ENCODE data around the gene TP53I11.
A peak's percentile ranks its signal among the peaks of the same experiment; 100 is the strongest.

TP53I11 gene

GRCh38 chr11:44946263-44946662 is 4.4 kb downstream of the TP53I11 start:
- no peak for TF ChIP-seq CTCF (IDR thresholded peaks at IDR 0.05; ENCODE audit: low read depth, low read length)
- DNase-seq (ENCODE audit: low read depth in 2 of 2) = peak; percentile 41 to 68
- no peak overlapping the region for H3K4me3 ChIP-seq (replicated peaks in 1 of 2; ENCODE audit: low read depth in 2 of 2, low read length in 2 of 2)

- TF ChIP-seq CTCF (IDR thresholded peaks at IDR 0.05; ENCODE audit: low read depth, low read length) = no peak
- H3K4me3 ChIP-seq (replicated peaks in 1 of 2; ENCODE audit: low read depth in 2 of 2, low read length in 2 of 2) = no peak overlapping the region
Measured at GRCh38 chr11:44945666-44946065, 5.0 kb downstream of the TP53I11 start.

GRCh38 chr11:44944853-44945235 is 5.8 kb downstream of the TP53I11 start:
- H3K4me3 ChIP-seq (replicated peaks in 1 of 2; ENCODE audit: low read depth in 2 of 2, low read length in 2 of 2) = no peak overlapping the region
- DNase-seq (ENCODE audit: low read depth in 2 of 2) = no peak
- no peak for TF ChIP-seq CTCF (IDR thresholded peaks at IDR 0.05; ENCODE audit: low read depth, low read length)

More at GRCh38 chr11:44945666-44946065, 5.0 kb downstream of the TP53I11 start:
- DNase-seq (ENCODE audit: low read depth in 2 of 2) = peak in 1 of 2 donors; percentile 55

GRCh38 chr11:44944181-44944852 is 6.4 kb downstream of the TP53I11 start:
- DNase-seq (ENCODE audit: low read depth in 2 of 2) = no peak
- TF ChIP-seq CTCF (IDR thresholded peaks at IDR 0.05; ENCODE audit: low read depth, low read length) = no peak
- no peak overlapping the region for H3K4me3 ChIP-seq (replicated peaks in 1 of 2; ENCODE audit: low read depth in 2 of 2, low read length in 2 of 2)

DNA sequence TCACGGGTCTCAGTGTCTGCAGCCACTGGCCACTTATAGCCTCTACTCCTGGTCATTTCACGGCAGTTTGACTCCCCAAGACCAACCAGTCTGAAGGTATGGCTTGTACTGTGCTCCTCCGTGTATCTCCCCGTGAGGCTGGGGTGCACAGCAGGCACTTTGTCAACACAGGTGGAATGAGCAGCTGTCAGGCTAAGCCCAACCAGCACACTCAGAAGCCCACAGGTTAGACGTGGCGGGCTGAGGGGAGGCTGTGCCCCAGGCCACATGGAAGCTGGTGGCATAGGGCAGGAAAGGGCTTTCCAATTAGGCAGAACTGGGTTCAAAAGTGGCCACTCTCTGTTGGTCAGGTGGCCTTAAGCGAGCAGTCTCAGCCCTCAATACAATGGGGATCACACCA is 7.0 kb downstream of the TP53I11 start:
- H3K4me3 ChIP-seq (replicated peaks in 1 of 2; ENCODE audit: low read depth in 2 of 2, low read length in 2 of 2) = no peak overlapping the region
- no peak for DNase-seq (ENCODE audit: low read depth in 2 of 2)
- TF ChIP-seq CTCF (IDR thresholded peaks at IDR 0.05; ENCODE audit: low read depth, low read length) = no peak

GRCh38 chr11:44943118-44943517 is 7.6 kb downstream of the TP53I11 start:
- TF ChIP-seq CTCF (IDR thresholded peaks at IDR 0.05; ENCODE audit: low read depth, low read length) = no peak
- H3K4me3 ChIP-seq (replicated peaks in 1 of 2; ENCODE audit: low read depth in 2 of 2, low read length in 2 of 2) = no peak overlapping the region
- no peak for DNase-seq (ENCODE audit: low read depth in 2 of 2)
